Activated CD4-positive, alpha-beta memory T cell treated with anti-CD3 and anti-CD28 coated beads, Interleukin-2, amount 10 ng/mL, durations not matched to agents 7 days and 5 days (primary cell): ENCODE results near the gene MIOS. TPM values are rescaled to one million over a fixed set of nuclear protein-coding genes. Genes with fewer than 3 reads are reported as not detected.
A peak's percentile ranks its signal among the peaks of the same experiment; 100 is the strongest.

Experiments
- CTCF ChIA-PET: fragments of 350-600 bp; sonication (Branson Sonifier 250); formaldehyde crosslinking; loops from one replicate; lab custom pipeline; 2021; ENCODE audit warnings: antibody characterized with exemption, inconsistent platforms; lab: Charles Lee
- POLR2A ChIA-PET: fragments of 350-600 bp; sonication (Branson Sonifier 250); formaldehyde crosslinking; loops from one replicate; lab custom pipeline; 2021; ENCODE audit warnings: antibody characterized with exemption; lab: Charles Lee
- DNase-seq: peaks from one replicate; pipeline ENCODE4 v3.0.0-alpha.2; 2020
- H3K27ac Mint-ChIP-seq: one replicate; pipeline ENCODE4 v1.8.0; 2021; ENCODE audit warnings: mild to moderate bottlenecking, mixed read lengths
- H3K27me3 Mint-ChIP-seq: one replicate; pipeline ENCODE4 v1.8.0; 2021; ENCODE audit warnings: mixed read lengths
- H3K36me3 Mint-ChIP-seq: one replicate; pipeline ENCODE4 v1.8.0; 2021; ENCODE audit warnings: low read depth, mixed read lengths
- H3K4me1 Mint-ChIP-seq: one replicate; pipeline ENCODE4 v1.8.0; 2021; ENCODE audit warnings: mixed read lengths
- H3K4me3 Mint-ChIP-seq: one replicate; pipeline ENCODE4 v1.8.0; 2021; ENCODE audit warnings: mild to moderate bottlenecking, mixed read lengths
- H3K9me3 Mint-ChIP-seq: one replicate; pipeline ENCODE4 v1.8.0; 2021; ENCODE audit warnings: mixed read lengths
- total RNA-seq, 2 experiments: library from RNA; stranded (reverse); gene quantifications; one replicate each; pipeline ENCODE4 v1.2.3, GENCODE V29; 2021

Gene MIOS
- total RNA-seq = 10 to 100 TPM; 22.8 to 24.6 TPM

- DNase-seq = peak; percentile 83
- H3K27ac Mint-ChIP-seq = peak within 1 kb of the TSS; percentile 36
- POLR2A ChIA-PET = interaction anchor here (1.5 to 4.6 kb wide), 3 partner anchors 73 to 385 kb away, joined by 3 to 36 read pairs (median 12); partner anchors contain the start of genes C1GALT1 and UMAD1
- H3K27me3 Mint-ChIP-seq = no peaks in the 10 kb centered on the region
- CTCF ChIA-PET = no interaction called here
- peaks cover 15% of the 10 kb centered on the region for H3K36me3 Mint-ChIP-seq
- peaks cover 34% of the 10 kb centered on the region for H3K4me1 Mint-ChIP-seq
- peak within 1 kb of the TSS; percentile 67 for H3K4me3 Mint-ChIP-seq
- H3K9me3 Mint-ChIP-seq = no peaks in the 10 kb centered on the region
Measured at GRCh38 chr7:7566651-7567611, at the start of gene MIOS. Gene MIOS (plus strand): TSS chr7:7566884. CDS start chr7:7572476, 5,592 bp downstream.

- no peaks in the 10 kb centered on the region for H3K4me1 Mint-ChIP-seq
Measured at GRCh38 chr7:7517754-7518153, 48.9 kb upstream of the MIOS start.

GRCh38 chr7:7519056-7519455 is 47.6 kb upstream of the MIOS start:
- POLR2A ChIA-PET = no interaction called here
- no peak for DNase-seq
- Mint-ChIP-seq H3K27ac (no peak overlapping the region), H3K4me3 (no peak overlapping the region), H3K36me3 (no peaks in the 10 kb centered on the region), H3K27me3 (no peaks in the 10 kb centered on the region), H3K4me1 (no peaks in the 10 kb centered on the region), H3K9me3 (no peaks in the 10 kb centered on the region)
- CTCF ChIA-PET = no interaction called here

More at GRCh38 chr7:7517754-7518153, 48.9 kb upstream of the MIOS start:
- no peaks in the 10 kb centered on the region for H3K36me3 Mint-ChIP-seq
- DNase-seq = no peak
- POLR2A ChIA-PET = no interaction called here
- no peaks in the 10 kb centered on the region for H3K9me3 Mint-ChIP-seq
- H3K4me3 Mint-ChIP-seq = no peak overlapping the region
- H3K27ac Mint-ChIP-seq = no peak overlapping the region
- CTCF ChIA-PET = no interaction called here
- peaks cover under 1% of the 10 kb centered on the region for H3K27me3 Mint-ChIP-seq

GRCh38 chr7:7519528-7519927 is 47.2 kb upstream of the MIOS start:
- no peaks in the 10 kb centered on the region for H3K27me3 Mint-ChIP-seq
- no peaks in the 10 kb centered on the region for H3K36me3 Mint-ChIP-seq
- CTCF ChIA-PET = no interaction called here
- H3K4me3 Mint-ChIP-seq = no peak overlapping the region
- DNase-seq = no peak
- no peaks in the 10 kb centered on the region for H3K4me1 Mint-ChIP-seq
- POLR2A ChIA-PET = no interaction called here
- no peak overlapping the region for H3K27ac Mint-ChIP-seq
- H3K9me3 Mint-ChIP-seq = no peaks in the 10 kb centered on the region

GRCh38 chr7:7521259-7521658 is 45.4 kb upstream of the MIOS start:
- H3K27ac Mint-ChIP-seq = no peak overlapping the region
- H3K36me3 Mint-ChIP-seq = no peaks in the 10 kb centered on the region
- H3K4me3 Mint-ChIP-seq = no peak overlapping the region
- H3K9me3 Mint-ChIP-seq = no peaks in the 10 kb centered on the region
- H3K4me1 Mint-ChIP-seq = no peaks in the 10 kb centered on the region
- POLR2A ChIA-PET = no interaction called here
- CTCF ChIA-PET = no interaction called here
- no peak for DNase-seq
- no peaks in the 10 kb centered on the region for H3K27me3 Mint-ChIP-seq

- ChIA-PET CTCF (no interaction called here), POLR2A (no interaction called here)
- DNase-seq = no peak
- no peaks in the 10 kb centered on the region for H3K36me3 Mint-ChIP-seq
- no peak overlapping the region for H3K4me3 Mint-ChIP-seq
- H3K9me3 Mint-ChIP-seq = no peaks in the 10 kb centered on the region
- H3K4me1 Mint-ChIP-seq = no peaks in the 10 kb centered on the region
- no peak overlapping the region for H3K27ac Mint-ChIP-seq
- no peaks in the 10 kb centered on the region for H3K27me3 Mint-ChIP-seq
Measured at GRCh38 chr7:7522421-7522820, 44.3 kb upstream of the MIOS start.

GRCh38 chr7:7524121-7524520 is 42.6 kb upstream of the MIOS start:
- H3K36me3 Mint-ChIP-seq = no peaks in the 10 kb centered on the region
- no peak overlapping the region for H3K4me3 Mint-ChIP-seq
- DNase-seq = no peak
- CTCF ChIA-PET = no interaction called here
- no peaks in the 10 kb centered on the region for H3K4me1 Mint-ChIP-seq
- no peaks in the 10 kb centered on the region for H3K9me3 Mint-ChIP-seq
- POLR2A ChIA-PET = no interaction called here
- peaks cover 2% of the 10 kb centered on the region for H3K27me3 Mint-ChIP-seq
- no peak overlapping the region for H3K27ac Mint-ChIP-seq

GRCh38 chr7:7526006-7526405 is 40.7 kb upstream of the MIOS start:
- Mint-ChIP-seq H3K36me3 (no peaks in the 10 kb centered on the region), H3K27me3 (peaks cover 2% of the 10 kb centered on the region), H3K4me3 (no peak overlapping the region), H3K9me3 (no peaks in the 10 kb centered on the region), H3K27ac (no peak overlapping the region), H3K4me1 (no peaks in the 10 kb centered on the region)
- ChIA-PET POLR2A (no interaction called here), CTCF (no interaction called here)
- no peak for DNase-seq

GRCh38 chr7:7527047-7527446 is 39.6 kb upstream of the MIOS start:
- no peak for DNase-seq
- Mint-ChIP-seq H3K9me3 (no peaks in the 10 kb centered on the region), H3K27ac (no peak overlapping the region), H3K27me3 (peaks cover 2% of the 10 kb centered on the region), H3K4me1 (no peaks in the 10 kb centered on the region), H3K36me3 (no peaks in the 10 kb centered on the region), H3K4me3 (no peak overlapping the region)
- CTCF ChIA-PET = no interaction called here
- POLR2A ChIA-PET = no interaction called here

GRCh38 chr7:7529328-7529727 is 37.4 kb upstream of the MIOS start:
- Mint-ChIP-seq H3K36me3 (no peaks in the 10 kb centered on the region), H3K4me1 (no peaks in the 10 kb centered on the region), H3K4me3 (no peak overlapping the region), H3K27ac (no peak overlapping the region), H3K9me3 (no peaks in the 10 kb centered on the region), H3K27me3 (peaks cover 7% of the 10 kb centered on the region)
- ChIA-PET CTCF (interaction anchor here (0.7 kb wide), 1 partner anchor 426 kb away, joined by 3 read pairs; no protein-coding TSS in a partner anchor), POLR2A (no interaction called here)
- no peak for DNase-seq

GRCh38 chr7:7533831-7534430 is 32.8 kb upstream of the MIOS start:
- Mint-ChIP-seq H3K36me3 (no peaks in the 10 kb centered on the region), H3K9me3 (no peaks in the 10 kb centered on the region), H3K27ac (no peak overlapping the region), H3K4me1 (no peaks in the 10 kb centered on the region), H3K4me3 (no peak overlapping the region), H3K27me3 (peaks cover 12% of the 10 kb centered on the region)
- CTCF ChIA-PET = no interaction called here
- DNase-seq = no peak
- POLR2A ChIA-PET = no interaction called here

- Mint-ChIP-seq H3K4me1 (no peaks in the 10 kb centered on the region), H3K36me3 (no peaks in the 10 kb centered on the region), H3K27me3 (peaks cover 14% of the 10 kb centered on the region), H3K27ac (no peak within 1 kb of the TSS), H3K4me3 (no peak within 1 kb of the TSS), H3K9me3 (no peaks in the 10 kb centered on the region)
- no peak for DNase-seq
- ChIA-PET CTCF (interaction anchor here (1.1 kb wide), 1 partner anchor 432 kb away, joined by 3 read pairs; no protein-coding TSS in a partner anchor), POLR2A (no interaction called here)
Measured at GRCh38 chr7:7535691-7536090, 31.0 kb upstream of the MIOS start, which contains the start of gene COL28A1. Gene COL28A1 (minus strand): TSS chr7:7535873. CDS start chr7:7532875, 2,998 bp downstream.

GRCh38 chr7:7536396-7537019 is 30.2 kb upstream of the MIOS start:
- H3K4me3 Mint-ChIP-seq = no peak overlapping the region
- no peaks in the 10 kb centered on the region for H3K36me3 Mint-ChIP-seq
- peaks cover 14% of the 10 kb centered on the region for H3K27me3 Mint-ChIP-seq
- no peak for DNase-seq
- H3K27ac Mint-ChIP-seq = no peak overlapping the region
- H3K9me3 Mint-ChIP-seq = no peaks in the 10 kb centered on the region
- POLR2A ChIA-PET = no interaction called here
- peaks cover 1% of the 10 kb centered on the region for H3K4me1 Mint-ChIP-seq
- CTCF ChIA-PET = interaction anchor here (1.1 kb wide), 1 partner anchor 437 kb away, joined by 3 read pairs; no protein-coding TSS in a partner anchor
